ENCODE data around the gene PEX7. TPM values are rescaled to one million over a fixed set of nuclear protein-coding genes. Genes with fewer than 3 reads are reported as not detected.

Gene PEX7
- total and polyA plus RNA-seq, 2 of the 8 experiments (the other 6 are each of a cell fraction or from before 2014, with no cell fraction given): 6.4 to 11.0 TPM

- no peaks in the 10 kb centered on the region for H3K23me2 ChIP-seq (ENCODE audit: low read depth, low read length)
- H3K27ac ChIP-seq (ENCODE audit: low read depth, low read length): no peak overlapping the region
- no peak overlapping the region for H2AFZ ChIP-seq (ENCODE audit: low read length)
- no peak overlapping the region for H4K5ac ChIP-seq (ENCODE audit: insufficient read length, low read depth, low read length)
- no peaks in the 10 kb centered on the region for H3K27me3 ChIP-seq (replicated peaks in 1 of 4; ENCODE audit: control insufficient read depth in 3 of 4, extremely low read depth in 1 of 4, insufficient read depth in 3 of 4, low read length in 3 of 4)
- H3K14ac ChIP-seq (ENCODE audit: insufficient read length): no peak overlapping the region
- H2AK5ac ChIP-seq (ENCODE audit: low read depth, low read length): no peak overlapping the region
- no peak overlapping the region for H2BK5ac ChIP-seq (ENCODE audit: low read depth, low read length)
- CTCF ChIA-PET (ENCODE audit: partially characterized antibody): interaction anchor here (0.5 to 1.2 kb wide), 4 partner anchors 14 to 897 kb away, joined by 3 read pairs; no protein-coding TSS in a partner anchor
- H3K23ac ChIP-seq (ENCODE audit: insufficient read length): no peak overlapping the region
- 0 out of 4 replicates have a peak, but pooled peaks cover 0 to 2% of the 10 kb centered on the region in 2 experiments for H3K9me3 ChIP-seq (ENCODE audit: insufficient read depth in 2 of 2, low read depth in 1 of 2, low read length in 1 of 2)
- POLR2A ChIA-PET (ENCODE audit: partially characterized antibody): interaction anchor here (4.5 kb wide), 1 partner anchor 12 kb away, joined by 23 read pairs; no protein-coding TSS in a partner anchor
- H3K18ac ChIP-seq (ENCODE audit: extremely low read depth, low read length): no peak overlapping the region
- H3K56ac ChIP-seq (replicated peaks; ENCODE audit: insufficient read length, low read depth, low read length): no peak overlapping the region
- no peak overlapping the region for H2BK12ac ChIP-seq (ENCODE audit: low read depth, low read length)
- no peaks in the 10 kb centered on the region for H3K79me2 ChIP-seq (ENCODE audit: control insufficient read depth in 1 of 2, insufficient read depth in 2 of 2, low read length in 2 of 2)
- no peak overlapping the region for H4K8ac ChIP-seq (ENCODE audit: extremely low read depth, insufficient read depth, low read length)
- no peak overlapping the region for H3K4me3 ChIP-seq (ENCODE audit: extremely low read depth in 1 of 4, insufficient read depth in 2 of 4, low read depth in 3 of 4, low read length in 4 of 4)
- H3K36me3 ChIP-seq (ENCODE audit: control insufficient read depth in 2 of 4, insufficient read depth in 4 of 4, low read length in 3 of 4): no peaks in the 10 kb centered on the region
- H3K9ac ChIP-seq (replicated peaks in 1 of 4; ENCODE audit: extremely low read depth in 1 of 4, low read depth in 3 of 4, low read length in 3 of 4): no peak overlapping the region
- WGBS, 2 experiments (ENCODE audit: extremely low coverage in 1 of 2, insufficient coverage in 1 of 2, insufficient read length in 1 of 2, insufficient replicate concordance in 2 of 2, low coverage in 1 of 2, low lambda C conversion rate in 2 of 2, missing lambda C conversion rate in 1 of 2): 97% methylated on average over 4 of the region's 4 CpGs; no CpG with 5 or more reads in 1 of the 2 experiments
- no peak overlapping the region for H3K4me2 ChIP-seq (ENCODE audit: insufficient read depth in 1 of 2, low read depth in 2 of 2, low read length in 2 of 2)
- no peak overlapping the region for H4K91ac ChIP-seq (replicated peaks; ENCODE audit: insufficient read length, low read length)
- H2BK15ac ChIP-seq (ENCODE audit: low read length): no peak overlapping the region
- DNase-seq (ENCODE audit: low read depth in 1 of 2, low spot score in 2 of 2): no peak
- FAIRE-seq: no peak
- no peaks in the 10 kb centered on the region; a peak in 1 of 7 replicates for H3K4me1 ChIP-seq (replicated peaks in 1 of 4; ENCODE audit: control insufficient read depth in 3 of 4, insufficient read depth in 4 of 4, low read length in 3 of 4)
- no peak overlapping the region for H3K4ac ChIP-seq (replicated peaks; ENCODE audit: insufficient read length, low read depth, low read length)
- no peak overlapping the region for H2BK120ac ChIP-seq (replicated peaks; ENCODE audit: low read depth, low read length)
- no peak overlapping the region for H2BK20ac ChIP-seq (ENCODE audit: low read length)
- H4K20me1 ChIP-seq (replicated peaks in 1 of 2; ENCODE audit: control insufficient read depth in 1 of 2, insufficient read depth in 2 of 2, low read length in 2 of 2): no peaks in the 10 kb centered on the region
- no peaks in the 10 kb centered on the region for H3K79me1 ChIP-seq (ENCODE audit: low read depth, low read length)
- no peak for TF ChIP-seq TCF12 (IDR thresholded peaks at IDR 0.05; ENCODE audit: low read depth, low read length)
- TF ChIP-seq TAF7 (optimal IDR thresholded peaks at IDR 0.05; ENCODE audit: borderline replicate concordance, low read depth, low read length): no peak
- TF ChIP-seq TBP (IDR thresholded peaks at IDR 0.05; ENCODE audit: low read depth, low read length): no peak
- no peak for TF ChIP-seq RBBP5 (IDR thresholded peaks at IDR 0.05; ENCODE audit: borderline replicate concordance, low read depth, low read length)
- no peak for TF ChIP-seq KDM4A (IDR thresholded peaks at IDR 0.05; ENCODE audit: low read depth, low read length, severe bottlenecking)
- no peak for TF ChIP-seq POU5F1 (IDR thresholded peaks at IDR 0.05; ENCODE audit: low read depth, low read length)
- no peak for TF ChIP-seq JUN (IDR thresholded peaks at IDR 0.05; ENCODE audit: low read depth, low read length)
- TF ChIP-seq EGR1 (IDR thresholded peaks at IDR 0.05; ENCODE audit: borderline replicate concordance, low read depth, low read length): no peak
- no peak for TF ChIP-seq KDM5A (IDR thresholded peaks at IDR 0.05; ENCODE audit: low read length)
- TF ChIP-seq HDAC2 (IDR thresholded peaks at IDR 0.05; ENCODE audit: borderline replicate concordance in 1 of 2, low read depth in 2 of 2, low read length in 2 of 2): no peak
- no peak for TF ChIP-seq ASH2L (IDR thresholded peaks at IDR 0.05; ENCODE audit: low read length)
- no peak for TF ChIP-seq CTBP2 (IDR thresholded peaks at IDR 0.05; ENCODE audit: borderline replicate concordance, insufficient read depth, insufficient read length, low read length)
- no peak for TF ChIP-seq MAX (IDR thresholded peaks at IDR 0.05)
- no peak for TF ChIP-seq MAFK (IDR thresholded peaks at IDR 0.05; ENCODE audit: low read depth, low read length)
Observed at GRCh38 chr6:136945711-136946121, 123.3 kb downstream of the PEX7 start.

Measured in H1 (cell line).